Measurements from ENCODE around the gene SLC25A12. TPM values are rescaled to one million over a fixed set of nuclear protein-coding genes. Genes with fewer than 3 reads are reported as not detected.

SLC25A12 gene
- total RNA-seq, 2 experiments from 2014 or later = 25.1 to 27.5 TPM

GRCh38 chr2:171742760-171743159 lies 151.3 kb downstream of the SLC25A12 start:
- Mint-ChIP-seq H3K27ac (no peak overlapping the region), H3K9me3 (no peaks in the 10 kb centered on the region), H3K36me3 (peaks cover 27% of the 10 kb centered on the region), H3K4me1 (no peaks in the 10 kb centered on the region), H3K4me3 (no peak overlapping the region), H3K27me3 (no peaks in the 10 kb centered on the region)
- POLR2A ChIA-PET = no interaction called here
- ATAC-seq (ENCODE audit: low read depth) (no peak), DNase-seq (no peak)

GRCh38 chr2:171741189-171741588 lies 152.9 kb downstream of the SLC25A12 start:
- H3K36me3 Mint-ChIP-seq = peaks cover 29% of the 10 kb centered on the region
- H3K9me3 Mint-ChIP-seq = no peaks in the 10 kb centered on the region
- H3K27ac Mint-ChIP-seq = no peak overlapping the region
- H3K4me1 Mint-ChIP-seq = no peaks in the 10 kb centered on the region
- no peak for ATAC-seq (ENCODE audit: low read depth)
- H3K27me3 Mint-ChIP-seq = no peaks in the 10 kb centered on the region
- POLR2A ChIA-PET = interaction anchor here (0.8 kb wide), 1 partner anchor 16 kb away, joined by 5 read pairs; no protein-coding TSS in a partner anchor
- no peak overlapping the region for H3K4me3 Mint-ChIP-seq
- DNase-seq = no peak

GRCh38 chr2:171735991-171736710 lies 157.9 kb downstream of the SLC25A12 start:
- Mint-ChIP-seq H3K9me3 (no peaks in the 10 kb centered on the region), H3K27me3 (no peaks in the 10 kb centered on the region), H3K4me3 (no peak overlapping the region), H3K27ac (no peak overlapping the region), H3K4me1 (no peaks in the 10 kb centered on the region), H3K36me3 (peaks cover 37% of the 10 kb centered on the region)
- ATAC-seq (ENCODE audit: low read depth) = no peak
- DNase-seq = no peak
- POLR2A ChIA-PET = no interaction called here

Other genes with a start within 250 kb of the SLC25A12 start
- 10 to 100 TPM; 46.3 to 48.9 TPM for gene DYNC1I2, start 206.8 kb downstream of the SLC25A12 start, total RNA-seq
- gene HAT1, start 28.2 kb upstream of the SLC25A12 start, total RNA-seq = 10 to 100 TPM; 52.5 to 54.5 TPM
- 1 to 10 TPM; 4.5 to 5.6 TPM for gene METAP1D, start 105.7 kb upstream of the SLC25A12 start, total RNA-seq
- not detected for gene DLX1, start 191.3 kb upstream of the SLC25A12 start, total RNA-seq
- gene DLX2, start 208.7 kb upstream of the SLC25A12 start, total RNA-seq = not detected

Measured in activated naive CD8-positive, alpha-beta T cell treated with anti-CD3 and anti-CD28 coated beads, Interleukin-2, amount 10 ng/mL, durations not matched to agents 7 days and 5 days (primary cell).